Lower lobe of right lung (tissue), 2 donors: ENCODE results near the gene ZNF263. TPM values are rescaled to one million over a fixed set of nuclear protein-coding genes. Genes with fewer than 3 reads are reported as not detected.
"Not testable (repeated sequence)": the region's sequence is repeated elsewhere in the genome, so short reads cannot be mapped to it uniquely, and the experiment has no call there.

Experiments used
- ATAC-seq, 2 donors: fragments of 200-7000 bp; cut with Tn5 transposase; one replicate each; pipeline ENCODE4 v1.9.1; 2020 to 2022; ENCODE audit warnings: mild to moderate bottlenecking in 2 of 2, moderate library complexity in 2 of 2
- DNase-seq: peaks from one replicate; pipeline ENCODE4 v3.0.0-alpha.2; 2020
- H3K27ac ChIP-seq: fragments of 200-600 bp; one replicate; pipeline ENCODE4 v1.8.0; 2022
- H3K27me3 ChIP-seq: fragments of 200-600 bp; one replicate; pipeline ENCODE4 v1.8.0; 2022; ENCODE audit warnings: low read depth
- H3K36me3 ChIP-seq: fragments of 200-600 bp; one replicate; pipeline ENCODE4 v1.8.0; 2022; ENCODE audit warnings: mild to moderate bottlenecking
- H3K4me1 ChIP-seq: fragments of 200-600 bp; one replicate; pipeline ENCODE4 v1.8.0; 2022
- H3K4me3 ChIP-seq: fragments of 200-600 bp; one replicate; pipeline ENCODE4 v1.8.0; 2022; ENCODE audit warnings: mild to moderate bottlenecking
- H3K9me3 ChIP-seq: fragments of 200-600 bp; one replicate; pipeline ENCODE4 v1.8.0; 2022
- intact Hi-C: fragments of 100-400 bp; cut with DNase I; formaldehyde crosslinking; loops from one replicate; pipeline ENCODE4 v1.11.0; 2022
- total RNA-seq: library from RNA; stranded (reverse); fragmentation: NEBNext Ultra II Directional; extraction: Animal tissue kit (Norgen Biotek cat#: 25700); gene quantifications from one replicate; pipeline ENCODE4 v1.2.1, GENCODE V29; 2021
- TF ChIP-seq, protein P1 (sequence below): fragments of 200-600 bp; IDR thresholded peaks from one replicate; pipeline ENCODE4 v1.8.0; 2022; ENCODE audit warnings: antibody characterized with exemption, mild to moderate bottlenecking
- donor health status: DM: no; HTN: yes; CAD: no; lungs with severe emphysema.

Gene ZNF263
- total RNA-seq, 1 donor from 2014 or later, result 23.2 TPM

DNA sequence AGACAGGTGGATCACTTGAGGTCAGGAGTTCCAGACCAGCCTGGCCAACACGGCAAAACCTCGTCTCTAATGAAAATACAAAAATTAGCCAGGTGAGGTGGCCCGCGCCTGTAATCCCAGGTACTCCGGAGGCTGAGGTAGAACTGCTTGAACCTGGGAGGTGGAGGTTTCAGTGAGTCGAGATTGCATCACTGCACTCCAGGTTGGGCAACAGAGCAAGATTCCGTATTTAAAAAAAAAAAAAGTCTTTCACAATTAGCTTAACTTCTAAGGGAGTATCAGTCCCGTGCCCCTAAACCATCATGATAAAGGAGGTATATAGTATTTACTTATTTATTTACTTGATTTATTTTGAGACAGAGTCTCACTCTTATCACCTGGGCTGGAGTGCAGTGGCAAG is 23.5 kb upstream of the ZNF263 start:
- H3K9me3 ChIP-seq, result no peaks in the 10 kb centered on the region
- no peaks in the 10 kb centered on the region for H3K36me3 ChIP-seq
- DNase-seq (no peak), ATAC-seq (no peak)
- TF ChIP-seq, protein P1, sequence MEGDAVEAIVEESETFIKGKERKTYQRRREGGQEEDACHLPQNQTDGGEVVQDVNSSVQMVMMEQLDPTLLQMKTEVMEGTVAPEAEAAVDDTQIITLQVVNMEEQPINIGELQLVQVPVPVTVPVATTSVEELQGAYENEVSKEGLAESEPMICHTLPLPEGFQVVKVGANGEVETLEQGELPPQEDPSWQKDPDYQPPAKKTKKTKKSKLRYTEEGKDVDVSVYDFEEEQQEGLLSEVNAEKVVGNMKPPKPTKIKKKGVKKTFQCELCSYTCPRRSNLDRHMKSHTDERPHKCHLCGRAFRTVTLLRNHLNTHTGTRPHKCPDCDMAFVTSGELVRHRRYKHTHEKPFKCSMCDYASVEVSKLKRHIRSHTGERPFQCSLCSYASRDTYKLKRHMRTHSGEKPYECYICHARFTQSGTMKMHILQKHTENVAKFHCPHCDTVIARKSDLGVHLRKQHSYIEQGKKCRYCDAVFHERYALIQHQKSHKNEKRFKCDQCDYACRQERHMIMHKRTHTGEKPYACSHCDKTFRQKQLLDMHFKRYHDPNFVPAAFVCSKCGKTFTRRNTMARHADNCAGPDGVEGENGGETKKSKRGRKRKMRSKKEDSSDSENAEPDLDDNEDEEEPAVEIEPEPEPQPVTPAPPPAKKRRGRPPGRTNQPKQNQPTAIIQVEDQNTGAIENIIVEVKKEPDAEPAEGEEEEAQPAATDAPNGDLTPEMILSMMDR, result no peak
- H3K4me3 ChIP-seq, result no peak overlapping the region
- intact Hi-C loops, result no loop called here
- peaks cover 5% of the 10 kb centered on the region for H3K27me3 ChIP-seq
- H3K4me1 ChIP-seq, result peaks cover 22% of the 10 kb centered on the region
- H3K27ac ChIP-seq, result peak overlapping the region; percentile 56

DNA sequence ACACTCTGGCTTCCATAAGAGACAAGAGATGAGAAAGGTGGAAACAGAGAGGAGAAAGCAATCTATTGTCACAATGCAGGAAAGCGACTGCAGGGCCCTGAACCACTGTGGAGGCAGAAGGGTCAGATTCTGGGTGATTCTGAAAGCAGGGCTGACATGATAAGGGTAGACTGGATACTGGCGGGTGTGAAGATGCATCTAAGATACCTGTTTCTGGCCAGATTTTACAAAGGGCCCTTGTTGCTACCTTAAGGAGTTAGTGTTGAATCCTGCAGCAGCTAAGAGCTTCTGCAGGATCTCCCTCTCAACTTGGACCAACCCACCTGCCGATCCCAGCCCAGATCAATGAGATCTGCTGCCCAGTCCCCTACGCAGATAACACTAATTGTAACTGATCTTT is 20.8 kb upstream of the ZNF263 start:
- Histone ChIP-seq H3K36me3 (no peaks in the 10 kb centered on the region), H3K9me3 (peaks cover 4% of the 10 kb centered on the region), H3K27me3 (no peaks in the 10 kb centered on the region), H3K4me3 (no peak overlapping the region), H3K4me1 (peaks cover 33% of the 10 kb centered on the region), H3K27ac (peak overlapping the region; percentile 95)
- intact Hi-C loops, result no loop called here
- no peak for ATAC-seq
- TF ChIP-seq, protein P1, result no peak
- no peak for DNase-seq

DNA sequence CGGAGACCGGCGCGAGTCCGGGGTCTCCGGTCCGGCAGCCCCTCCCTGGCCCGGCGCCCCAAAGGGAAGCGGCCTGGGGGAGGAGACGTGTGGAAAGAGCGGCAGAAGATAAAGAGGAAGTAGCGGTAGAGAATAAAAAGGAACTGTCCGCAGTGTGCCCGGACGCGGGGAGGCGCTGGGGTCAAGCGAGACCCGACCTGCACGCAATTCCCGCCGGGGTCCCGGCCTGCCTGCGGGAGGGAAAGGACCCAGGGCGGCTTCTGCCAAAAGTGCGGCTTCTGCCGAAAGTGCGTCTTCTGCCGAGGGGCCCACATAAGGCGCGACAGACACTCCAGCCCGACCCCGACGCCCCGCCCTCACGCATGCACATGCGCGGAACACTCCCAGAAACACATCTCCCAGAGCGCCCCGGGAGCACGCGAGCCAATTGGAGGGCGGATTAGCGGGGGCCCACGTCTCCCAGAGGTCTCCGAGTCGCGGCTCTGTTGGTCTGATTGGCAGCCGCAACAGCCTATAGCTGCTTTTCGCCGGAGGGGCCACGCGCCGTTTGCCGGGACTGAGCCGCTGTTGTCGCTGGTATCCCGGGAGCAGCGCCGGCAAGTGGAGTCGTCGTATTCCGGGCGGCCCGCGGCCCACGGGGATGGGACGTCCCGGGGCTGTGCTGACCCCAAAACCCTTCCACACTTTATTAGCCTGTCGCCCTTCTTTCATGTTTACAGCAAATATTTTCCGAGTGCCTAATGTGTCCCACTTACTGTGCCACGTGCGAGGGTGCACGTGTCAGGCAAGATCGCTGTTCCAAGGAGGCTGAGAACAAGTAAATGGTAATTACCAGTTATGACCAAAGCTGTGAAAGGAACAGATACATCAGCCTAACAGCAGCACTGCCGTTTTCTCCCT is 18.9 kb upstream of the ZNF263 start:
- H3K9me3 ChIP-seq, result peaks cover 4% of the 10 kb centered on the region
- DNase-seq, result peak; percentile 98
- H3K27ac ChIP-seq, result peak overlapping the region; percentile 95
- peak; percentile 98 for ATAC-seq
- intact Hi-C loops, result no loop called here
- TF ChIP-seq, protein P1, result peak; percentile 34
- no peaks in the 10 kb centered on the region for H3K27me3 ChIP-seq
- no peaks in the 10 kb centered on the region for H3K36me3 ChIP-seq
- peak overlapping the region; percentile 73 for H3K4me3 ChIP-seq
- peaks cover 26% of the 10 kb centered on the region for H3K4me1 ChIP-seq

DNA sequence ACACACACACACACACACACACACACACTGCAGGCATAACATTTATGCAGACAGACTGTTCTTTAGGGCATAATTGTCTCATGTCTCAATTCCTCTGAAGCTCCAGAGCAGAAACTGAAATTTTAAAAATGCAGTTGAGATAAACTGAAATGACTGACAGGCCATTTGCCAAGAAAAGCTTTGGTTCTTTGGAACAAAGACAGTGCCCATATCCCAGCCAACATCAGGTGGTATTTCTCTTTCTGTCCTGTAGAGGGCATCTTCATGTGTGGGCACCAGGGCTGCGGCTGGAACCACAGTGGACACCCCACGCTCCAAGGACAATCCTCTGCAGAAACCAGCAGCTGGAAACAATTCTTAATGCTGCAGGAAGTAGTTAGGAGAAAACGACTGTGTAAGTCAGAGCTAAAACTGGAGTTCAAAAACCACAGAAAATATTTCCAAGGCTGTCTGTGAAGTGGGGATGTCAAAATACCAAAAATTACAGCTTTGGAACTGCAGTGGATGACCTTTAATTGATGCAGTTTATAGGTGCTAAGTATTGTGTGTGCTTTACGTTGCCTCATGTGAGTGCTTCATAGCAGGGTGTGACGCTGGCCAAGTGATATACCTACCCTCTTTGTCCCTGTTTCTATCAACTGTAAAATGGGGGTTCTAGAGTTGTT is 16.3 kb upstream of the ZNF263 start:
- H3K36me3 ChIP-seq, result no peaks in the 10 kb centered on the region
- intact Hi-C loops, result no loop called here
- DNase-seq (no peak), ATAC-seq (no peak)
- no peak overlapping the region for H3K27ac ChIP-seq
- TF ChIP-seq, protein P1, result peak; percentile 47
- peaks cover 26% of the 10 kb centered on the region for H3K4me1 ChIP-seq
- peaks cover 4% of the 10 kb centered on the region for H3K9me3 ChIP-seq
- H3K27me3 ChIP-seq, result no peaks in the 10 kb centered on the region
- H3K4me3 ChIP-seq, result no peak overlapping the region

DNA sequence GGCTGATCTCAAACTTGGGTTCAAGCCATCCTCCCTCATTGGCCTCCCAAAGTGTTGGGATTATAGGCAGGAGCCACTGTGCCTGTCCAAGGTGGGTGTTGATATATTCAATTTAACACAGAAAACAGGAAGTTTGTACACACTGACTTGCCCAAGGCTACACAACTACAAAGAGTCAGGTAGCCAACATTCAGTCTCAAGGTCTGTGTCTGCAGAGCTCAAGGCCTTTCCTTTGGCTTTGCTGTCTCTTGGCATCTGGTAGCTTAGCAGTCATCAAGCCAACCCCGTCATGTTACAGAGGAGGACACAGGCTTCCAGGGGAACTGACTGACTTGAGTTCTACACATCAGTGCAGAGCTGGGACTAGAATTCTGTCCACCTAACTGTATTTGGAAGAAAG is 15.0 kb upstream of the ZNF263 start:
- no peaks in the 10 kb centered on the region for H3K27me3 ChIP-seq

DNA sequence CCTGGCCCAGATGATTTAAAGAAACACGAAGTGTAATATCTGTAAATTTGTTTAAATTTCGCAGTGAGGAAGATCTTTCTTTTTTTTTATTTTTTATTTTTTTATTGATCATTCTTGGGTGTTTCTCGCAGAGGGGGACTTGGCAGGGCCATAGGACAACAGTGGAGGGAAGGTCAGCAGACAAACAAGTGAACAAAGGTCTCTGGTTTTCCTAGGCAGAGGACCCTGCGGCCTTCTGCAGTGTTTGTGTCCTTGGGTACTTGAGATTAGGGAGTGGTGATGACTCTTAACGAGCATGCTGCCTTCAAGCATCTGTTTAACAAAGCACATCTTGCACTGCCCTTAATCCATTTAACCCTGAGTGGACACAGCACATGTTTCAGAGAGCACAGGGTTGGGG is 12.6 kb upstream of the ZNF263 start:
- H3K27ac ChIP-seq, H3K27me3 ChIP-seq, H3K36me3 ChIP-seq, H3K4me1 ChIP-seq, DNase-seq, intact Hi-C loops, ATAC-seq, H3K4me3 ChIP-seq, H3K9me3 ChIP-seq: not testable (repeated sequence)

More for the DNA sequence above, 15.0 kb upstream of the ZNF263 start:
- DNase-seq (no peak), ATAC-seq (no peak)
- Histone ChIP-seq H3K4me3 (no peak overlapping the region), H3K36me3 (no peaks in the 10 kb centered on the region), H3K4me1 (peaks cover 18% of the 10 kb centered on the region), H3K27ac (no peak overlapping the region), H3K9me3 (peaks cover 4% of the 10 kb centered on the region)
- intact Hi-C loops, result no loop called here
- TF ChIP-seq, protein P1, result no peak

DNA sequence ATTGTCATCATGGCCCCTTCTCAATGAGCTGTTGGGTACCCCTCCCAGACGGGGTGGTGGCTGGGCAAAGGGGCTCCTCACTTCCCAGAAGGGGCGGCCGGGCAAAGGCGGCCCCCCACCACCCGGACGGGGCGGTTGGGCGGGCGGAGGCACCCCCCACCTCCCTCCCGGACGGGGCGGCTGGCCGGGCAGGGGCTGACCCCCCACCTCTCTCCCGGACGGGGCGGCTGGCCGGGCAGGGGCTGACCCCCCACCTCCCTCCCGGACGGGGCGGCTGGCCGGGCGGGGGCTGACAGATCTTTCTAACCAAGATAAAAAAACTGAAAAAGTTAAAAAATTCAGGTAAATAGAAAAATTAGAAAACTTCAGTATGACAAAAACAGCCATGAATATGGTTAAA is 12.0 kb upstream of the ZNF263 start:
- H3K27me3 ChIP-seq, H3K36me3 ChIP-seq, H3K27ac ChIP-seq, ATAC-seq, H3K4me3 ChIP-seq, intact Hi-C loops, H3K4me1 ChIP-seq, H3K9me3 ChIP-seq, DNase-seq: not testable (repeated sequence)
